Peyer's patch (tissue), 4 donors: ENCODE results near the gene ICE2. TPM values are rescaled to one million over a fixed set of nuclear protein-coding genes. Genes with fewer than 3 reads are reported as not detected.

Experiments used
- DNase-seq, 3 donors: peaks; one replicate each; pipeline ENCODE4 v3.0.0-alpha.2; 2017 to 2019
- H3K27ac ChIP-seq, 4 donors: fragments of 200-600 bp; sonication (generic); one replicate each; pipeline ENCODE4 v1.5.1; 2016 to 2019
- H3K27me3 ChIP-seq, 2 donors: fragments of 200-600 bp; sonication (generic); one replicate each; pipeline ENCODE4 v1.5.1; 2019
- H3K36me3 ChIP-seq, 3 donors: fragments of 200-600 bp; sonication (generic); one replicate each; pipeline ENCODE4 v1.5.1; 2016 to 2019
- H3K4me1 ChIP-seq, 4 donors: fragments of 200-600 bp; sonication (generic); one replicate each; pipeline ENCODE4 v1.5.1; 2016 to 2019
- H3K4me3 ChIP-seq, 4 donors: fragments of 200-600 bp; sonication (generic); 1 replicate in 3 of 4; 2 replicates in 1 of 4; pipeline ENCODE4 v1.5.1; 2016 to 2019; ENCODE audit warnings: mild to moderate bottlenecking in 1 of 4
- H3K9me3 ChIP-seq, 4 donors: fragments of 200-600 bp; sonication (generic); one replicate each; pipeline ENCODE4 v1.5.1; 2016 to 2019; ENCODE audit warnings: mild to moderate bottlenecking in 1 of 4
- CTCF ChIP-seq, 6 experiments: fragments of 450-650 bp in 4 of 6; fragments of 200-600 bp in 2 of 6; sonication (generic) in 1 of 6; IDR thresholded peaks; one replicate each; pipeline ENCODE4 v1.5.1; 2017 to 2019; ENCODE audit warnings: antibody characterized with exemption in 6 of 6, mild to moderate bottlenecking in 3 of 6, moderate library complexity in 1 of 6
- POLR2A ChIP-seq, 2 donors: fragments of 450-650 bp; IDR thresholded peaks; one replicate each; pipeline ENCODE4 v1.5.1; 2017; ENCODE audit warnings: antibody characterized with exemption in 2 of 2, mild to moderate bottlenecking in 2 of 2, moderate library complexity in 2 of 2
- total RNA-seq, 4 donors: library from RNA; depleted of rRNA; stranded (reverse); fragments of >200 nt; gene quantifications; one replicate each; pipeline ENCODE4 v1.1.0, GENCODE V29; 2016

Gene ICE2
- total RNA-seq, 4 donors from 2014 or later: 14.7 to 27.2 (median 19.6) TPM

GRCh38 chr15:60514261-60514881 lies 35.4 kb upstream of the ICE2 start:
- H3K27ac ChIP-seq: no peak overlapping the region
- no peaks in the 10 kb centered on the region for H3K4me1 ChIP-seq
- H3K9me3 ChIP-seq: no peaks in the 10 kb centered on the region
- peaks cover 0 to 5% (median 0%) of the 10 kb centered on the region in 3 donors for H3K36me3 ChIP-seq
- no peak overlapping the region for H3K4me3 ChIP-seq
- no peak for DNase-seq
- no peaks in the 10 kb centered on the region for H3K27me3 ChIP-seq
- no peak for TF ChIP-seq POLR2A (IDR thresholded peaks at IDR 0.05)
- TF ChIP-seq CTCF (IDR thresholded peaks at IDR 0.05): no peak

- Histone ChIP-seq H3K36me3 (peaks cover 0 to 5% (median 0%) of the 10 kb centered on the region in 3 donors), H3K9me3 (no peaks in the 10 kb centered on the region), H3K27ac (no peak overlapping the region), H3K27me3 (no peaks in the 10 kb centered on the region), H3K4me3 (no peak overlapping the region), H3K4me1 (no peaks in the 10 kb centered on the region)
- DNase-seq: no peak
- no peak for TF ChIP-seq CTCF (IDR thresholded peaks at IDR 0.05)
- TF ChIP-seq POLR2A (IDR thresholded peaks at IDR 0.05): no peak
Measured at GRCh38 chr15:60513676-60514075, 34.7 kb upstream of the ICE2 start.

DNA sequence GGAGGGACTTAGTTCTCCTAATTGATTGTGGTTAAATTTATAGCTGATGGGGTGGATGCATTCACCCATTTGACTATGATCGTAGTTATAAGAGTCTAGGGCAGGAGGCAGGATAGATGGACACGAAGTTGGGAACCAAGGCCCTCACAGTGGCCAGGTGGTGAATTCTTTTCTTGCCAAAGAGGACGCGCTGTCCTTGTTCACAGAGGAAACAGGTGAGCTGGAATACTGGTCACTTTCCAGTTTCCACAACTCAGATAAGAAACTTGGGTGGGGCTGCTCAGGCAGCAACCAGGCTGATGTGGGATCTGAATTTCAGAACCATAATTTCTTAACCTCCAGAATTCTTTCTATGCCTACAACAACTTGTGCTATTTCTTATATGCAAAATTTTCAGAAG lies 34.0 kb upstream of the ICE2 start:
- Histone ChIP-seq H3K4me3 (no peak overlapping the region), H3K36me3 (peaks cover 0 to 5% (median 0%) of the 10 kb centered on the region in 3 donors), H3K27me3 (no peaks in the 10 kb centered on the region), H3K27ac (no peak overlapping the region), H3K4me1 (no peaks in the 10 kb centered on the region), H3K9me3 (no peaks in the 10 kb centered on the region)
- no peak for DNase-seq
- TF ChIP-seq CTCF (IDR thresholded peaks at IDR 0.05) (no peak), POLR2A (IDR thresholded peaks at IDR 0.05) (no peak)

DNA sequence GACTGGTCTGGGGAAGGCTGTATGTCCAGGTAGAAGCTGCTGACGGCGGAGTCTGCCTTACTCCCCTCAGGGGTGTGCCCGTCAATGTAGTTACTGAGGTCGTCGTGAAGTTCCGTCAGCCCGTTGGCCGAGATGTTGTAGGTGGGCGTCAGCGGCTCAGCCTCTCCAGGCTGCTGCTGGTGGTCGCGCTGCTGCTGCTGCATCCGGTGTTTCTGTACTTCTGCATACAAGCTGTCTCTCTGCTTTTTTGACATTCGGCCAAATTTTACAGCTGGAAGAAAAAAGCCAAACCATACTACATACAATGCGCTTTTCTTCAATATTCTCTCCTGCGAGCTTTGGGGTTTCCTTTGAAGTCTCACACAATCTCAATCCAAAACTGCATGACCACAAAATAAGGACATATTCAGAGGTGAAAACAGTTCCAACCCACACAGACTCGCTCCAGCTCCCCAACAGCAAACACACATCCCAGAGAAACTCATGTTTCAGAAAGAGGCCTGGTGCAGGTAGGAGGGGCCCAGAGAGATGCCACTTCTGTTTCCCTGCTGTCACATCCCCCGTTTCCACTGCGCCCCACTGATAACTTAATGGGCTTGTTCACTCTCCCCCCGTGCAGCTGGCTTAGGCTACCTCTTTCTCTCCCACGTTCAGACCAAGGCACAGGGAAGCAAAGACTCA lies 32.5 kb upstream of the ICE2 start:
- H3K27ac ChIP-seq: no peak overlapping the region
- no peaks in the 10 kb centered on the region for H3K9me3 ChIP-seq
- H3K36me3 ChIP-seq: peaks cover 0 to 5% (median 0%) of the 10 kb centered on the region in 3 donors
- H3K27me3 ChIP-seq: no peaks in the 10 kb centered on the region
- DNase-seq: no peak
- no peak overlapping the region for H3K4me3 ChIP-seq
- H3K4me1 ChIP-seq: no peaks in the 10 kb centered on the region
- TF ChIP-seq CTCF (IDR thresholded peaks at IDR 0.05) (no peak), POLR2A (IDR thresholded peaks at IDR 0.05) (no peak)

DNA sequence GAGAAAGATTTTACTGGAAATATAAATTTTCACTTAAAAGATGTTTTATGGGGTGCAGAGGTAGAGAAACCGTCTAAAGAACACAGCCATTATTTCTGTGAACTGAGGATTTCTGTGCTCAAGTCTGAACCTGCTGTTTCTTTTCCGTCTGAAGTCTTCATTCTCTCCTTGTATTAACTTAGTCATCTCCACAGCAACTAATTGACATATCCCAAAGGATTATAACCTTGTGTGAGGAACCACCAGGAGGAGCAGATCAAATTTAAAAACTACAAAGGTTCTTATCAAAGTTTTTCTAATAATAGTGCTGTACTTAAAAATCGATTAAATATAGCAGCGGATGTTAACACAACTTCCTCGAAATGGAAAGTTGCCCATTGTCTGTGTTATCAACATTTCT lies 31.1 kb upstream of the ICE2 start:
- TF ChIP-seq CTCF (IDR thresholded peaks at IDR 0.05) (no peak), POLR2A (IDR thresholded peaks at IDR 0.05) (no peak)
- H3K27ac ChIP-seq: no peak overlapping the region
- H3K4me1 ChIP-seq: no peaks in the 10 kb centered on the region
- H3K4me3 ChIP-seq: no peak overlapping the region
- peaks cover 0 to 5% (median 0%) of the 10 kb centered on the region in 3 donors for H3K36me3 ChIP-seq
- no peak for DNase-seq
- H3K9me3 ChIP-seq: no peaks in the 10 kb centered on the region
- no peaks in the 10 kb centered on the region for H3K27me3 ChIP-seq
